A172 (cell line): Measurements from ENCODE around the gene ESR1. TPM values are rescaled to one million over a fixed set of nuclear protein-coding genes. Genes with fewer than 3 reads are reported as not detected.
A peak's percentile ranks its signal among the peaks of the same experiment; 100 is the strongest.
"Not testable (repeated sequence)": the region's sequence is repeated elsewhere in the genome, so short reads cannot be mapped to it uniquely, and the experiment has no call there.

Experiments
- DNase-seq: peaks from one replicate; pipeline ENCODE4 v3.0.0-alpha.2; 2015; ENCODE audit warnings: low spot score
- total RNA-seq: library from RNA; depleted of rRNA; stranded (reverse); fragments of >200 nt; shearing (Covaris generic); gene quantifications from 2 replicates; pipeline ENCODE4 v1.2.3, GENCODE V29; 2014

Gene ESR1
- total RNA-seq, 1 experiment from 2014 or later = not detected

GRCh38 chr6:152130441-152130840 lies 323.0 kb downstream of the ESR1 start:
- DNase-seq = no peak

DNA sequence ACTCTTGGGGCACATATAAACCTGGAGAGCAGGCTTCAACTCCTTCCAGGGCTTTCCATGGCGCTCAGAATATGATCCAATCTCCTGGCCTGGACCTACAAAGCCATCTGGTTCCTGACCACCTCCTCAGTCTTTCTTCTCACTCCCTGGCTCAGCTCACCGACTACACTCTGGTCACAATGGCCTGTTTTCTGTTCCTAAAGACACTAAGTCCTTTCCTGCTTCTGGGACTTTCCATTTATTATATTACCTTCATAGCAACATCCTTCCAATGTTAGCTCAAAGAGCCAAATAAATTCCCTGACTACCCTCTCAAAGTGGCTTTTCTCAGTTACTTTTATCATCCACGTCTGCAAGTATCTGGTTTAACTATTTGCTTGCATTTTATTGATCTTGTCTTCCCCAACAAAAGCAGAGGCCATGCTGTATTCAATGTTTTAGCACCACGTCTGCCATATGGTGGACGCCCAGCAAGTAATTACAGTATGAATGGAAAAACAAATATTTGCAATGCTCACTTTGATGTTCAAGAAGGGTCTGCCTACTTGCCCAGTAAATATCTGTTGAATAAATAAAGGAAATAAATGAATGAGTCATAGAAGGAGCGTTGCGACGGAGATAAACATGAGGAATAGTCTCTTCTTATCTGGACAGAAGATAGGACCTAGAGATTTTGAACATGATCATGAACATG lies 328.4 kb downstream of the ESR1 start:
- DNase-seq = no peak

GRCh38 chr6:152136449-152136825 lies 329.0 kb downstream of the ESR1 start:
- DNase-seq = peak; percentile 16

- not testable (repeated sequence) for DNase-seq
Observed at GRCh38 chr6:152138344-152138743, 330.9 kb downstream of the ESR1 start.

- no peak for DNase-seq
Observed at GRCh38 chr6:152142105-152142504, 334.6 kb downstream of the ESR1 start.

DNA sequence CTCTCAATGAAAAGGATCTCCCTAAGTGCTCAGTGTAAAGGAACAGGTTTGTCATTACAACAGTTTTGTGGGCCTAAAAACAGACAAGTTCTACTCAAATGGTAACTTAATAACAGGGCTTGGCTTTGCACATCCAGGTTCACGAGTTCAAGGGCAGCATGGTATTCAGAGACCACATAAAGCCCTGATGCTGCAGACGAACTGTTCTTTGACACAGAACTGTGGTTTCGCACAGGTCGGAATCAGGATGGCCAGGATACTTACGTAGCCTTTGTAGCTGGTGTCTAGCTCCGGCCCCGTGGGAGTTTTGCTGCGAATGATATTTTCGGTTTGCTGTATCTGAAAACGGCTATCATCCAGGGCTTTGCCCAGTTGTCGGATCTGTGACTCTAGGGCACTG lies 335.9 kb downstream of the ESR1 start:
- no peak for DNase-seq

- DNase-seq = peak; percentile 41
Observed at GRCh38 chr6:152146385-152146784, 338.9 kb downstream of the ESR1 start.

DNA sequence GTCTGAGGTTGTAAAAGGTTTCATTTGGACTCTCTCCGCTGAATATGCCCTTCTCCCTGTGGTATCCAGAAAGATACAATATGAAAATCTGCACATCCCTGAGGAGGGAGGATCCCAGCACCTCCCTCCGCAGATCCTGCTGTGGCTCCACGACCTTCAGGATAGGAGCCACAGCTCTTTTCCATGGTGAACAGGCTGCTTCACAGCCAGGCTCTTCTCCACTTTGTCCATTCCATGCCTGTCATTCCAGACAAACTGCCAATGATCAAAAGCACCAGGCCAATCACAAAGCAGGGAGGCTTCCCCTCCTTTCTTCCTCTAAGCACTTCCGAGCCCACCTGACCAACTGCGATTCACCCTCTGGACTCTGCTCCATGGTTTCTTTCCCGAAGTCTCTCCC lies 339.8 kb downstream of the ESR1 start:
- DNase-seq = no peak

DNA sequence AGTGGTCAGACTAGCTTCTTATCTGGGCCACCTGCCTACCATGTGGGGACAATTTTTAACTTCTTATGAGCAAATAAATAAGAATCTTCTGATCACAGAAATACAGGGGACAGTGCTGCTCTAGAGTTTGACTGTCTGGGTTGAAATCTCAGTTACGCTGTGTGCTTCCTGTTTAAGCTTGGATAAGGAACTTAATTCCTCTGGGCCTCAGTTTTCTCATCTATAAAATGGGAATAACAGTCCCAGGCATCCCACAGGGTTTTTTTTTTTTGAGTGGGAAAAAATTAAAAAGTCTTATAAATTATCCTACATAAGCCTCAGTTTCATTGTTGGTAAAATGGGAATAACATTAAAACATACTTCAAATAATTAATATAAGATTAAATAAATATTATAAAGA lies 340.9 kb downstream of the ESR1 start:
- DNase-seq = no peak

GRCh38 chr6:152150196-152150595 lies 342.7 kb downstream of the ESR1 start:
- no peak for DNase-seq

DNA sequence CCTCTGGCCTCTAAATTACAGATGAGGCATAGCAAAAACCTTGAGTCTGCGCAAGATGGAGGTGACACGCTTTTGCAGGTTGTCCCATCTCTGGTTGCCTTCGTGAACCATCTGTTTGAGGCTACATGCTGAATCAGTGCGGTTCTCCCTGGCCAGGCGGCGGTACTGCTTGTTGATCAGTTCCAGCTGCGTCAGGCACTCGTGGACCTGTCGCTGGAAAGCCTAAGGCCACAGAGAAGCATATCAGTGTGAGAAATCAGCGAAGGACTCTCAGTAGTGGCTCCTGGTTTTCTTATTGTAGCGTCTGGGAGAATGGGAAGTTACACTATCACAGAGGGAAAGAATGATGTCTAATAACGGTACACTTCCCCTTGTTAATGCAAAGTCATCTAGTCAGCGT lies 344.4 kb downstream of the ESR1 start:
- no peak for DNase-seq

DNA sequence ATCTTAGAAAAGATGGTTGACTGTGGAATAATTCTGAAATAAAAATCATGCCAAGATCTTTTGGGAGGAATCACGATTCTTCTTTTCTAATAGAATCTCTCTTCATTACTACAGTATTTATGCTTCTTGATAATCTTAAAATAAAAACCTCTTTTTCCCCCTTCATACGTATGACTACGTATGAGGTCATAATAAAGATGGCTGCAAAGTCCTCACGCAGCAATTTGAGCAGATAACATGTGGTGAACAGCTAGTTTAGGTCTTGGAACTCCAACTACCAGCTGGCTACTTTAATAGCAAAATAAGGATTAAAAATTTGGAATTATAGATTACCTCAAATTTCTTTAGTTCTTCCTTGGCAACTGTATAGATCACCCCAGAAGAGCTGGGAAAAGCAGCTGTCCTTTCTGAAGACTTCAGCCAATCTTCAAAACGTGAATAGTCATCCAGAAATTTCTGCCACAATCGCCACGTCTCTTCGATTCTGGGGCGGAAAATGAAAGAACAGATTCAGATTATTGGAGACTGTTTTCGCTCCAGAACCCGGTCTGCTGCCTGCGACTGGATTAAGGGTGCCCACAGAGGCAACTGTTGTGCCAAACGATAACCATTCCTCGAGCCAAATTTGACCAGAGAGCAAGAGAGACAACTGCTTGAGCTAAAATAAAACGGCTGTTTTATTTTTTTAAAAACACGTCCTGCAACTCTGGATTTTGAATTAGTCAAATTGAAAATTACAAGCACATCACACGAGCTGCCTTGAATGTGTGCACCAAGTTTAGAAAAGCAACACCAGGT lies 347.3 kb downstream of the ESR1 start:
- DNase-seq = no peak

GRCh38 chr6:152155792-152156191 lies 348.3 kb downstream of the ESR1 start:
- no peak for DNase-seq

DNA sequence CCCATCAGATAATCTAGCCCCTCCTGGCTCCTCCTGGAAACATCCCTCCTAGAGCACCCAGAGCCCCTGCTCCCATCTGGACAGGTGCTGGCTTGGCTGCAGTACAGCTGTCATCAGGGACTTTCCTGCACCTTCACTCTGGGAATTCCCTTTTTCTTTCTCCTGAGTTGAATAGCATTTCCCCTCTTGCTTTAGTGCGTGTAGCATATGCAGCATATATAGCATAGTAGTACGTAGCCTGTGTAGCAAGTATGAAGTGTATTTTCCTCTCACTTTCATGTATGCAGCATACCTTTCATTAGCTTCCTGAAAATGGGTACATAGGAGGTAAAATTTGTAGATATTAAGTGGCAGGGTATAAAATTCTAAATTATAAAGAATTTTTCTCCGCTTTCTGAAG lies 352.9 kb downstream of the ESR1 start:
- no peak for DNase-seq

DNA sequence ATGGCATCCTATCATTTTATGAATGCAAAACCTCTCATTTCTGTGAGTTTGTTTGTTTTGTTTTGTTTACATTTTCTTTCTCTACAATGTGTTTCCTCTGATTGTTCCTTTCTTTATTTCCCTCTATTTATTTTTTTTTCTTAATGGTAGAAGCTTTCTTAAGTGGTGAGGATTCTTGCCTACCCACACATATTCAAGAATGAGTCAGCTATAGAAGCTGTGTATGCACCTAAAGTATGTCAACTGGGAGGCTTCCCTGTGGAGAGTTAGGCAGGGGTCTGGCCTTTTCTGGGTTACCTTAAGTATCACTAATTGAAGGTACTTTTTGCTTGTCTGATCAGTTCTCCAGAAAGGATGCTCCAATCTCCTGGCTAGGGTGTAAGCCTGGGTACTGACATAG lies 354.0 kb downstream of the ESR1 start:
- no peak for DNase-seq

DNA sequence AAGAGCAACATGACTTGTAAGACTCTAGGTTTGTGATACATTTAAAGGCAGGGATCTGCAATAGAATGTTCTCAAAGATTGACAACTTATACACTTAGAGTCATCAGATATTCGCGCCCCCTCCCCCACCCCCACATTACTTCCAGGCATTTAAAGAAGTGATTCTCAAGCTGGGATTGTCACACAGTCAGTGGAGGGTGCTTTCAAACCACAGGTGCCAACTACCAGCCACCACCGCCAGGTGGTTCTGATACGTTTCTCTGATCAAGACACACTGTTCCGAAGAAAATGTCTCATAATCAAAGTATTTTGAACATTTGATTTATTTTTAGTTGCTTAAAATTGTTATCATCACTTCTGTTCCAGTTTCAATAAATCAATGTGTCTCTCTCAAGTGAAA lies 357.5 kb downstream of the ESR1 start:
- DNase-seq = no peak

- DNase-seq = no peak
Observed at GRCh38 chr6:152166497-152166896, 359.0 kb downstream of the ESR1 start.

GRCh38 chr6:152166897-152167296 lies 359.4 kb downstream of the ESR1 start:
- no peak for DNase-seq

DNA sequence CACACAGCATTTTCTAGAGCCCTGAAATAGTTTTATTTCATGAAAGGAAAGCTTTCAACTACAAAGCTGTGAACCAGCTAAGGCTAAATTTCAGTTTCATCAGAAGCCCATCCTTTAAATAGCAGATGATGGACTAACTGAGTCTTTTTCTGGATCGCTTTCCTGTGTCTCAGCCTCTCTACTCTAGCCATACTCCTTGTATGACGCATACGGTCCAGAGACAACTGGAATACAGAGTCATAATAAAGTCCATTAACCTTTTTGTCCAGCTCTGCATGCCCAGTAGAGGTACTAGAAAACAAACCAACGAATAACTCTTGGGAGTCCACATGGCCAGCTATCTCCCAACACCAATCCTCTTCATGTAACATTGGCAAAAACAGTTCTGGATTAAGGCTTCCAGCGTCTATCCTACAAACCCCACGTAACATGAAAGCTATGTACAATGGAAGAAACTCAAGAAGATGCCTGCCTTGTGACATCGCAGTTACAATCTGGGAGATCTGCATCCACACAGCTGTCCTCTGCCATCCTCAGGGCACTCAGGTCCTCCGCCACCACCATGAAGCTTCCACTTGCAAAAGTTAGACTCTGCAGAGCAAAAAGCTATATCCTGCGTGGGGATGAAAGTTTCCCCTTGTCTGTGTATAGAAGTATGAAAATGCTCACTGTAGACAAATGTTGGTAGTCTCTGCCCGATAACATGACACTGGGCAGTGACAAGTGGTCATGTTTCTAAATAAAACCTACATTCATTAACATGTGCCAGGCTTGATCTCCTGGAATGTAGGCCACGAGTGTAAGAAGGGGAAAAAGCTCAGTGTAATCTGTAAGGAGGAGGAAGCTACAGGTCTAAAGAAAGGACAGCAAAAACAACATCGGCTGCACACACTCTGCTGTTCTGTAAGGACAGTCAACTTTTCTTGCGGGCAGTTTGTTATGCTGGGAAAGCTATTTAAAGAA lies 360.4 kb downstream of the ESR1 start:
- DNase-seq = no peak

GRCh38 chr6:152170313-152170701 lies 362.8 kb downstream of the ESR1 start:
- no peak for DNase-seq

GRCh38 chr6:152170702-152171667 lies 363.5 kb downstream of the ESR1 start:
- no peak for DNase-seq
